Stomach (tissue), 9 donors: ENCODE data around the gene NRG2. TPM values are rescaled to one million over a fixed set of nuclear protein-coding genes. Genes with fewer than 3 reads are reported as not detected.

Experiments
- DNase-seq, 2 donors: peaks; one replicate each; pipeline versions ENCODE4 v3.0.0 to v3.0.0-alpha.2; 2013 to 2019
- H3K27ac ChIP-seq, 5 donors: fragments of 200-600 bp in 4 of 5; sonication (generic) in 4 of 5; one replicate each; pipeline ENCODE4 v1.5.1; 2013 to 2019; ENCODE audit warnings: mild to moderate bottlenecking in 1 of 5, moderate library complexity in 1 of 5
- H3K27me3 ChIP-seq, 3 donors: fragments of 200-600 bp; sonication (generic); one replicate each; pipeline ENCODE4 v1.5.1; 2017 to 2019; ENCODE audit warnings: mixed run types in 1 of 3
- H3K36me3 ChIP-seq, 4 donors: fragments of 200-600 bp; sonication (generic); 1 replicate in 3 of 4; 2 replicates in 1 of 4; pipeline ENCODE4 v1.5.1; 2016 to 2019
- H3K4me1 ChIP-seq, 4 donors: fragments of 200-600 bp; sonication (generic); one replicate each; pipeline ENCODE4 v1.5.1; 2016 to 2019
- H3K4me3 ChIP-seq, 4 donors: fragments of 200-600 bp; sonication (generic) in 3 of 4; one replicate each; pipeline ENCODE4 v1.5.1; 2016 to 2019; ENCODE audit warnings: mild to moderate bottlenecking in 1 of 4
- H3K9me3 ChIP-seq, 4 donors: fragments of 200-600 bp; sonication (generic); one replicate each; pipeline ENCODE4 v1.5.1; 2016 to 2019
- EP300 ChIP-seq: sonication (generic); formaldehyde crosslinking; IDR thresholded peaks from one replicate; pipeline ENCODE4 v1.6.1; 2017; ENCODE audit warnings: antibody characterized with exemption
- POLR2A ChIP-seq, 4 donors: fragments of 450-650 bp; IDR thresholded peaks; one replicate each; pipeline ENCODE4 v1.6.1; 2016; ENCODE audit warnings: antibody characterized with exemption in 4 of 4, control low read depth in 2 of 4, mild to moderate bottlenecking in 1 of 4, moderate library complexity in 1 of 4
- POLR2AphosphoS5 ChIP-seq, 3 donors: sonication (generic); formaldehyde crosslinking; IDR thresholded peaks; one replicate each; pipeline ENCODE4 v1.6.1; 2016; ENCODE audit warnings: antibody characterized with exemption in 3 of 3
- WGBS, 5 donors: extraction: QIAGEN DNeasy Blood & Tissue Kit in 3 of 5; methylation state at CpG; one replicate each; pipeline versions ENCODE4 v1.1.5 to v1.1.7; 2013 to 2018; 5-methylcytosine and 5-hydroxymethylcytosine counted together
- intact Hi-C: fragments of 100-400 bp; cut with DNase I; formaldehyde crosslinking; loops from one replicate; pipeline ENCODE4 v1.15.1; 2023; ENCODE audit warnings: low total_unique reads
- polyA plus RNA-seq, 3 donors: library from polyadenylated mRNA; stranded (reverse); fragments of 200-250 nt; gene quantifications; one replicate each; pipeline ENCODE4 v1.2.3, GENCODE V29; 2013
- total RNA-seq, 5 donors: library from RNA; depleted of rRNA; stranded (reverse); fragments of >200 nt; gene quantifications; one replicate each; pipeline versions ENCODE4 v1.1.0 to v1.2.3, GENCODE V29; 2014 to 2016
- TF ChIP-seq, protein P1 (sequence below), 7 experiments: fragments of 450-650 bp in 4 of 7; fragments of 200-600 bp in 3 of 7; sonication (generic) in 3 of 7; IDR thresholded peaks; one replicate each; pipeline ENCODE4 v1.5.1; 2016 to 2019; ENCODE audit warnings: antibody characterized with exemption in 7 of 7, control low read depth in 2 of 7, mild to moderate bottlenecking in 1 of 7
- donor health status: healthy with polysubstance abuse.
- donor health status: Bipolar disorder and iron deficiency.
- donor health status: healthy.

The NRG2 gene
- total and polyA plus RNA-seq, 8 donors: 0.25 to 22.2 (median 1.2) TPM; not detected in 1

- TF ChIP-seq, protein P1, sequence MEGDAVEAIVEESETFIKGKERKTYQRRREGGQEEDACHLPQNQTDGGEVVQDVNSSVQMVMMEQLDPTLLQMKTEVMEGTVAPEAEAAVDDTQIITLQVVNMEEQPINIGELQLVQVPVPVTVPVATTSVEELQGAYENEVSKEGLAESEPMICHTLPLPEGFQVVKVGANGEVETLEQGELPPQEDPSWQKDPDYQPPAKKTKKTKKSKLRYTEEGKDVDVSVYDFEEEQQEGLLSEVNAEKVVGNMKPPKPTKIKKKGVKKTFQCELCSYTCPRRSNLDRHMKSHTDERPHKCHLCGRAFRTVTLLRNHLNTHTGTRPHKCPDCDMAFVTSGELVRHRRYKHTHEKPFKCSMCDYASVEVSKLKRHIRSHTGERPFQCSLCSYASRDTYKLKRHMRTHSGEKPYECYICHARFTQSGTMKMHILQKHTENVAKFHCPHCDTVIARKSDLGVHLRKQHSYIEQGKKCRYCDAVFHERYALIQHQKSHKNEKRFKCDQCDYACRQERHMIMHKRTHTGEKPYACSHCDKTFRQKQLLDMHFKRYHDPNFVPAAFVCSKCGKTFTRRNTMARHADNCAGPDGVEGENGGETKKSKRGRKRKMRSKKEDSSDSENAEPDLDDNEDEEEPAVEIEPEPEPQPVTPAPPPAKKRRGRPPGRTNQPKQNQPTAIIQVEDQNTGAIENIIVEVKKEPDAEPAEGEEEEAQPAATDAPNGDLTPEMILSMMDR (IDR thresholded peaks at IDR 0.05): no peak
- TF ChIP-seq POLR2A (IDR thresholded peaks at IDR 0.05) (no peak), POLR2AphosphoS5 (IDR thresholded peaks at IDR 0.05) (no peak), EP300 (no peak)
Observed at GRCh38 chr5:140032296-140032695, 10.8 kb downstream of the NRG2 start.

GRCh38 chr5:140027807-140028206 is 15.3 kb downstream of the NRG2 start:
- Histone ChIP-seq H3K9me3 (no peaks in the 10 kb centered on the region), H3K27me3 (peaks cover 0 to 2% (median 0%) of the 10 kb centered on the region in 3 donors), H3K4me3 (no peak overlapping the region), H3K36me3 (no peaks in the 10 kb centered on the region), H3K27ac (no peak overlapping the region), H3K4me1 (peaks cover 0 to 2% (median 0%) of the 10 kb centered on the region in 4 donors)
- no peak for DNase-seq
- intact Hi-C loops: no loop called here
- TF ChIP-seq, protein P1 (IDR thresholded peaks at IDR 0.05): no peak
- TF ChIP-seq POLR2AphosphoS5 (IDR thresholded peaks at IDR 0.05): no peak
- no peak for TF ChIP-seq EP300
- no peak for TF ChIP-seq POLR2A (IDR thresholded peaks at IDR 0.05)
- WGBS, 5 donors: 89 to 100% (median 95%) methylated on average over 2 of the region's 2 CpGs

More at GRCh38 chr5:140032296-140032695, 10.8 kb downstream of the NRG2 start:
- WGBS, 5 donors: 74 to 86% (median 77%) methylated on average over 2 of the region's 2 CpGs
- Histone ChIP-seq H3K9me3 (peaks cover 0 to 6% (median 0%) of the 10 kb centered on the region in 4 donors), H3K36me3 (no peaks in the 10 kb centered on the region), H3K27ac (no peak overlapping the region), H3K4me3 (no peak overlapping the region), H3K27me3 (peaks cover 0 to 8% (median 0%) of the 10 kb centered on the region in 3 donors), H3K4me1 (peaks cover 0 to 15% (median 2%) of the 10 kb centered on the region in 4 donors)
- intact Hi-C loops: no loop called here
- no peak for DNase-seq

DNA sequence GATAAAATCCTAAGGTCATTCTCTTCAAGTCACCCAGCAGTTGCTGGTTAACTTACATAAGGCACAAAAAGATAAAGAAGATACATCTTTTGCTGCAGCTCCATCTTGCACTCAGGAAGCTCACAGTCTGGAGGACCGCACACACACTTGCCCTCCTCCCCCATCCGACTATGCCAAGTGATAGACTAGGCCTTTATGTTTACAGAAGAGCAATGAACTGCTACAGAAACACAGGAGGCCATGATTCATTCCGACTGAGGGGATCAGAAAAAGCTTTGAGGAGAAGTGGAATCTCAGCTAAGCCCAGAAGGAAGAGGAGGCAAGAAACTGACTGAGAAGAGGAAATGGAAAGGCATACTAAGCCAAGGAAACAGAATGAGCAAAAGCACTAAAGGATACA is 17.4 kb downstream of the NRG2 start:
- intact Hi-C loops: no loop called here
- DNase-seq: no peak
- no peak for TF ChIP-seq EP300
- TF ChIP-seq POLR2A (IDR thresholded peaks at IDR 0.05): no peak
- TF ChIP-seq, protein P1 (IDR thresholded peaks at IDR 0.05): no peak
- TF ChIP-seq POLR2AphosphoS5 (IDR thresholded peaks at IDR 0.05): no peak
- 54 to 73% (median 63%) methylated on average over 3 of the region's 3 CpGs for WGBS, 5 donors
- H3K27me3 ChIP-seq: peaks cover 0 to 2% (median 0%) of the 10 kb centered on the region in 3 donors
- no peak overlapping the region for H3K4me3 ChIP-seq
- H3K9me3 ChIP-seq: no peaks in the 10 kb centered on the region
- H3K27ac ChIP-seq: no peak overlapping the region
- no peaks in the 10 kb centered on the region for H3K36me3 ChIP-seq
- peaks cover 0 to 16% (median 5%) of the 10 kb centered on the region in 4 donors for H3K4me1 ChIP-seq

DNA sequence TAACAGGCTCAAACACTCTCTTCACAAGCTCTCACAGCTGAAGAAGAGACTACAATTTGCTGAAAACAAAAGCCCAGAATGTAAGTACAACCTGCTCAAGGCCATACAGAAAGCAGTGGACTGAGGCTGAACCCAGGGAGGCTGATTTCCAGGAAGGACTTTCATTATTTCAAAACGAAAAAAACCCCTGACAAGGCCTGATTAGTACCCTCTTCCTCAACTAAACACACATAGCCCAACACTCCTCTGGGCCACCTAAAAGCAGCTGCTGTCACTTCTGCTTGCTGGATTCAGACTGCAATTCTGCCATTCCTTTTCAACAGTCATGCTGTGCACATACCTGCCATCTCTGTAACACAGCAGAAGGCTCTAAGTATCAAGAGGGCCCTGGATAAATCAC is 18.2 kb downstream of the NRG2 start:
- H3K27ac ChIP-seq: no peak overlapping the region
- intact Hi-C loops: no loop called here
- no peaks in the 10 kb centered on the region for H3K36me3 ChIP-seq
- no peak for DNase-seq
- 27 to 57% (median 39%) methylated on average over 1 of the region's 1 CpG for WGBS, 5 donors
- TF ChIP-seq POLR2A (IDR thresholded peaks at IDR 0.05) (no peak), EP300 (no peak), POLR2AphosphoS5 (IDR thresholded peaks at IDR 0.05) (no peak)
- TF ChIP-seq, protein P1 (IDR thresholded peaks at IDR 0.05): no peak
- no peak overlapping the region for H3K4me3 ChIP-seq
- H3K4me1 ChIP-seq: peaks cover 0 to 20% (median 5%) of the 10 kb centered on the region in 4 donors
- peaks cover 0 to 2% (median 0%) of the 10 kb centered on the region in 3 donors for H3K27me3 ChIP-seq
- no peaks in the 10 kb centered on the region for H3K9me3 ChIP-seq
